Measurements from ENCODE around the gene DHX35.

Gene DHX35, protein sequence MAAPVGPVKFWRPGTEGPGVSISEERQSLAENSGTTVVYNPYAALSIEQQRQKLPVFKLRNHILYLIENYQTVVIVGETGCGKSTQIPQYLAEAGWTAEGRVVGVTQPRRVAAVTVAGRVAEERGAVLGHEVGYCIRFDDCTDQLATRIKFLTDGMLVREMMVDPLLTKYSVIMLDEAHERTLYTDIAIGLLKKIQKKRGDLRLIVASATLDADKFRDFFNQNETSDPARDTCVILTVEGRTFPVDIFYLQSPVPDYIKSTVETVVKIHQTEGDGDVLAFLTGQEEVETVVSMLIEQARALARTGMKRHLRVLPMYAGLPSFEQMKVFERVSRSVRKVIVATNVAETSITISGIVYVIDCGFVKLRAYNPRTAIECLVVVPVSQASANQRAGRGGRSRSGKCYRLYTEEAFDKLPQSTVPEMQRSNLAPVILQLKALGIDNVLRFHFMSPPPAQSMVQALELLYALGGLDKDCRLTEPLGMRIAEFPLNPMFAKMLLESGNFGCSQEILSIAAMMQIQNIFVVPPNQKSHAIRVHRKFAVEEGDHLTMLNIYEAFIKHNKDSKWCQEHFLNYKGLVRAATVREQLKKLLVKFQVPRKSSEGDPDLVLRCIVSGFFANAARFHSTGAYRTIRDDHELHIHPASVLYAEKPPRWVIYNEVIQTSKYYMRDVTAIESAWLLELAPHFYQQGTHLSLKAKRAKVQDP

DNA sequence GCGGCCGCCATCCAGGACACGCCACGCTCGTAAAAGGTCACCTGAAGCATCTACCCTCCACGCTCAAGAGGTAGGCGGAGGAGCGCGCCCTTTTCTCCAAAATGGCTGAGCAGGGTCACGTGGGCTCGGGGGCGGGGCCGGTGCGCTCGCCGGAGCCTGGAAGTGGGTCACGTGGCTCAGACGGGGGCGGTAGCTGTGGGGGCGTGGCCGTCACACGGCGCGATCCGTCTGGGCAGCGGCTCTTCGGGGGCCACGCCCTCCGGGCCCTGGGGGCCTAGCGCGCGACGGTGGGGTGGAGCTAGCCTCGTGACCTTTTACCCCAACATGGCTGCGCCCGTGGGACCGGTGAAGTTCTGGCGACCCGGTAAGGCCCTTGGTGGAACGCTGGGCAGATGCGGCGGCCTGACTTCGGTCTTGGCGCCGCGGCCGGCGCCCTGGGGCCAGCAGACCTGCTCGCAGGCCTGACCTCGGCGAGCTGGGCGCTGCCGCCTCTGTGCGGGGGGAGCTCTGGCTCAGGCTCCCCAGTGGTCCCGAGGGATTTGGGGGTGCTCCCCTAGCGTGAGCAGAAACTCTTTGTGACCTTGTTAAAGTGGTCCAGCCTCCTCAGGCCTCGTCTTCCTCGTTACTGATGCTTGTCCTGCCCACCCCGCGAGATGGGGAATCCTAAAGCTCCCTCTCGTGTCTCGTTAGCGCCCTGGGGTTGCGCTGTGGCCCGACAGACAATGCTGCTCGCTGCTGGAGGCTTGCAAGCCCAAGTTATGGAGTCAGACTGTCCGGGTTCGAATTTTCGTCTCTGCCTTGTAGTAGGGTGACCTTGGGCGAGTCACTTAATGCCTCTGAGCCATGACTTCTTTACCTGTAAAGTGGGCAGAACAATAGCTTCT is at the start of gene DHX35:
TSS of gene DHX35 (plus strand) at position 301 of the 884 bp plus-strand sequence. CDS start at position 325, 24 bp downstream.
- peak; percentile 98 to 99 for DNase-seq

- no peak for DNase-seq
These were observed 46.8 kb upstream of the DHX35 start for GRCh38 chr20:38915355-38915754.

- no peak for DNase-seq
These were observed 44.5 kb upstream of the DHX35 start for GRCh38 chr20:38917657-38918056.

GRCh38 chr20:38918172-38918571 is 44.0 kb upstream of the DHX35 start:
- DNase-seq = no peak

GRCh38 chr20:38919683-38920082 is 42.5 kb upstream of the DHX35 start:
- DNase-seq = no peak

- no peak for DNase-seq
These were observed 41.7 kb upstream of the DHX35 start for GRCh38 chr20:38920411-38920810.

DNA sequence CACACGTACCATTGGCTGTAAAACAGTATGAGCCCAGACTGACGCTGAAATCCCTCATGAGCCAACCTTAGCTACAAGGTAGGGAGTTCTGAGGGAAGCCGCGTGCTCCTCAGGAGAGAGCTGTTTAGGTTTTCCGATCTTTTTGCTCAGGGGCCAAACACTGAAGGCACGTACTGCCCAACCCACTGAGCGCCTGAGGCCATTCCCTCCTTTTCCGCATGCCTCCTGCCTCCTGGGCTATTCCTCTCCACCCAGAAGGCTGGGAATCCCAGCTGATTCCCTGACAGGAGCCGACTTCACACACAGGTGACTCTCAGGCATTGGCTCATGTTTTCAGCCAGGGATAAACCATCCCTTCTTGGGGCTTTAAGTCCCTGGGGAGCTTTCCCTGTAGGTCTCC is 41.3 kb upstream of the DHX35 start:
- no peak for DNase-seq

DNA sequence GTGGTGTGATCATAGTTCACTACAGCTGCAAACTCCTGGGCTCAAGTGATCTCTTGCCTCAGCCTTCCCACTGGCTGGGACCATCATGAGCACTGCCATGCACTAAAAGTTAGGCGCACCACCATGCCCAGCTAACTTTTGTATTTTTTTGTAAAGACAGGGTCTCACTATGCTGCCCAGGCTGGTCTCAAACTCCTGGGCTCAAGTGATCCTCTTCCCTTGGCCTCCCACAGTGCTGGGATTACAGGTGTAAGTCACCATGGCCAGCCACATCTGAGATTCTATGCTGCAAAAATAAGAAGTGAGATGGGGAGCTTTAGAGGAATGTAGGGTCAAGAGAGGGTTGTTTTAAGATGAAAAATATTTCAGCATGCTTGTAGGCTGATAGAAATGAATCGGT is 37.4 kb upstream of the DHX35 start:
- DNase-seq = no peak

- peak; percentile 92 to 97 for DNase-seq
These were observed 35.8 kb upstream of the DHX35 start, which contains the start of gene FAM83D for GRCh38 chr20:38926142-38926933. TSS of gene FAM83D (plus strand) at chr20:38926417. CDS start at chr20:38926443, 26 bp downstream.

- no peak for DNase-seq
These were observed 35.1 kb upstream of the DHX35 start for GRCh38 chr20:38926934-38927616.

DNA sequence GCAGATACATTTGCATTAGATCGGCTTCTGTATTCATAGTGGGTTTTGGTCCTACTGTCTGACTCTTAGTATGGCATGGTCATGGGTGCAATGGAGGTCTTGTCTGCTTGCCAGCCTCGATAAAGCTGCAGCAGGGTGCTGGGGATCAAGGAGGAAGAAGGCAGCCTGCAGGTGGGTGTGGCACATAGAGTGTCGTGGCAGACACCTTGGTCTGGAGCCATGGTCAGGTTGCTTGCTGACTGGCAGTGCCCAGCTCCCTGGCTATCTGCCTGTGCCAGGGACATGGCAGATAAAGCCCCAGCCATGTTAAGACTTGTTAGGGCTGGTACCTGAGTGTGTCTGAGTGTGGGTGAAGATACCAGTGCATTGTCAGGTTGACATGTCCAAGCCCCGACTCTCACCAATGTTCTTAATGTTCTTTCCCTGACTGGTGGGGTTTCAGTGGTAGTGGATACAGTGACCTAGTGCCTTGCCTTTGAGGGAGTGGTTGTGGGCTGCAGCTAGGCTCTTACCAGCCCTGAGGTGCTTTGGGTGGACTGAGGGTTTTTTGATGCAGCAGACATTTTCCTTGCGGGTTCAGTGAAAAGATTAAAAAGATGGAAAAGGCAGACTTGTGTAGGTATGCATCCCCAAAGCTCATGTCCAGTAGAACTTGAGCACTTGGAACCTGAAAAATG is 34.1 kb upstream of the DHX35 start:
- no peak for DNase-seq

GRCh38 chr20:38930242-38930569 is 31.9 kb upstream of the DHX35 start:
- no peak for DNase-seq

GRCh38 chr20:38931984-38932383 is 30.2 kb upstream of the DHX35 start:
- no peak for DNase-seq

DNA sequence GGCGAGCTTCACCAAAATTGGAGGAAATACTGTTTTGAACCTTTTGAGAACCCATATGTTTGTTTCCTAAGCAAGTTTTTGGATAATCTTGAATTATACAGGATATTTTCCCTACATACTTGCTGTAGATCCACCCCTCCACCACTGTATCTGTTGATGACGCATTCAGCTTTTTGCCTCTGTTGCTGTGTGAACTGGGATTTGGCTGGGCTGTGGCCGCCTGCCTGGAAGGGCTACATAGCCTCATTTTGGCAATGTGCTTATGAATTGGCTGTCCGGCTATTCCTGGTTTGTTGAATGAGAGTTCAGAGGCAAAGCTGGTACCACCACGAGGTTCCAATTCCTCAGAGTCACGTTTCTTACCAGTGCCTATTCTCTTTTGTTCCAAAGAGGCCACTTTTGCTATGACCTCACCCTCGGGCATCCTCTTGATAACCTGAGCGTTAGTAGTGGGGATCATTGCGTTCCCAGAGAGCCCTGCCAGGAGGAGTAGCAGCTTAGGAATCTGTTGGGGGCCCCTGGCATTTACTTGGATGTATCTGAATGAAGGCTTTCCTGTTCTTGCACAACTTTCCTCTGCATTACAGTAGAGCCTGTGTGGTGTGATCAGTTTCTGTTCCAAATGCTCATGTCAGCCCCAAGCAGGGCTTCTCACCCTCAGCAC is 29.6 kb upstream of the DHX35 start:
- DNase-seq = no peak

DNA sequence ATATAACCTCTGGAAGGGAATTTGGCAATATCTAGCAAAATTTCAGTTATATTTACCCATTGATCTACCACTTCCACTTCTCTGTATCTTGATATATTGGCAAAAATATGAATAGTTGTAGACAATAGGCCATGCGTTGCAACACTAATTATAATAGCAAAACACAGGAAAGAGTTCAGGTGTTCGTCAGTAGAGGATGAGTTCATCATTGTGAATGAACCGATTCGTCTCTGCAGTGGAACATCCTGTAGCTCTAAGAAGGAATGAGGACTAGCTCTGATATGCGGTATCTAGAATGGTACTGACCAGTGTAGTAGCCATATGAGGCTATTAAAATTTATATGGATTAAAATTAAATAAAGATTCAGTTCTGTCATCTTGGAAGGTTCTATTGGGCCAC is 27.6 kb upstream of the DHX35 start:
- no peak for DNase-seq

GRCh38 chr20:38935285-38935684 is 26.9 kb upstream of the DHX35 start:
- no peak for DNase-seq

DNA sequence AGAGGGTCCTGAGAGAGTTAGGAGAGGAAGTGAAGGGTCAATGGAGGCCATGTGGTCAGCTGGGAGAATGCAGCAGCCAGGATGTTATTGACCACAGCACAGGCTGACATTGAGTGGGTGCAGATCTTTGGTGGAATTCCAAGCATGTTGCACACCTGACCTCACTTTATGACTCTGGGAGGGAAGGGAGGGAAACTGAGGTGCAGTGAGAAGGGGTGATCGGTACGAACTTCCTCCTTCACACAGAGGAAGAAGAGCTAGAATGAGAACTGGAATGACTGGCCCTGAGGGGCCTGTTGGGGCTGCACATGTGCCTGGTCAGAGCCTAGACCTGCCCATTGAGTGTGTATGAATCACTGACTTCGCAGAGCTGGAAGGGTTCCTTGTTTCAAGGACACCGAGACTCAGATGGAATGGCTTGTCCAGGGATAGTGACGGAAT is 26.2 kb upstream of the DHX35 start:
- no peak for DNase-seq

GRCh38 chr20:38937000-38937399 is 25.1 kb upstream of the DHX35 start:
- no peak for DNase-seq

DNA sequence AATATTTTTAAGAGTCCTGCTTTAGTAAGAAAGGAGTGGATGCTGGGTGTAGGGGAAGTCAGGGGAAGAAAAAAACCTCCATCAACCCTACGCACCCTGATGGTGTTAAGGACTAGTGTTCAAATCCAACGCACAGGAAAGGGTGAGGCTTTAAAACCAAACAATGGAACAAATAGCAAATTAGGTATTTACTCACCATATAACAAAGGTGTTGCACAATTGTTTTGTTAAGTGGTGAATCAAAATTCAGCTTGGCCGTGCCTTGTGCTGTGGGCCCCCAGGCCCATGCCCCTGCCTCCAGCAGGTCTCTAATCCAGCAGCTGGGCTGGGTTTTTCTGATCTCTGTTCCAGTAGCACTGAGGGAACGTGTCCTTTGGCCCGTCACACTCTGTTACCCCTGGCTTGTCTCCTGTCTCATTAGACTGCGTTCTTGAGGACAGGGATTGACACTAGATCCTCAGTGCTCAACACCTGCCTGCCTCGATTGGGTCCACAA is 24.1 kb upstream of the DHX35 start:
- no peak for DNase-seq

- DNase-seq = no peak
These were observed 22.5 kb upstream of the DHX35 start for GRCh38 chr20:38939686-38940085.
